Mesothelial cell of epicardium (in vitro differentiated cells): Measurements from ENCODE around the gene LEFTY1. TPM values are rescaled to one million over a fixed set of nuclear protein-coding genes. Genes with fewer than 3 reads are reported as not detected.

Source experiments
- DNase-seq, 2 experiments: peaks; one replicate each; pipeline ENCODE4 v3.0.0; 2021; ENCODE audit warnings: low spot score in 2 of 2; ENCODE audit not compliant: unreplicated experiment in 2 of 2
- H3K27ac Mint-ChIP-seq: 2 replicates; pipeline ENCODE4 v1.8.0; 2021; ENCODE audit warnings: mixed read lengths
- H3K27me3 Mint-ChIP-seq: 2 replicates; pipeline ENCODE4 v1.8.0; 2021; ENCODE audit warnings: low read depth, mixed read lengths
- H3K36me3 Mint-ChIP-seq: 2 replicates; pipeline ENCODE4 v1.8.0; 2021; ENCODE audit warnings: mixed read lengths
- H3K4me1 Mint-ChIP-seq: 2 replicates; pipeline ENCODE4 v1.8.0; 2021; ENCODE audit warnings: mixed read lengths
- H3K4me3 Mint-ChIP-seq: 2 replicates; pipeline ENCODE4 v1.8.0; 2021; ENCODE audit warnings: mild to moderate bottlenecking, moderate library complexity, mixed read lengths
- H3K9me3 Mint-ChIP-seq: 2 replicates; pipeline ENCODE4 v1.8.0; 2021; ENCODE audit warnings: mixed read lengths
- CTCF ChIP-seq: fragments of 200-600 bp; sonication (generic); IDR thresholded peaks from one replicate; pipeline ENCODE4 v1.5.0; 2021; ENCODE audit warnings: antibody characterized with exemption; ENCODE audit not compliant: unreplicated experiment
- total RNA-seq: library from RNA; stranded (reverse); gene quantifications from 3 replicates; pipeline ENCODE4 v1.2.1, GENCODE V29; 2021

Gene LEFTY1
- total RNA-seq, 1 donor from 2014 or later, result 1.6 TPM

- Mint-ChIP-seq H3K27me3 (no peaks in the 10 kb centered on the region), H3K4me1 (peaks cover 11% of the 10 kb centered on the region), H3K9me3 (peaks cover 6% of the 10 kb centered on the region), H3K27ac (no peak overlapping the region), H3K4me3 (no peak overlapping the region), H3K36me3 (no peaks in the 10 kb centered on the region)
- DNase-seq, result no peak
- no peak for TF ChIP-seq CTCF
Measured at GRCh38 chr1:225906467-225906866, 17.5 kb upstream of the LEFTY1 start.

- Mint-ChIP-seq H3K4me1 (no peaks in the 10 kb centered on the region), H3K9me3 (peaks cover 6% of the 10 kb centered on the region), H3K27ac (no peak overlapping the region), H3K27me3 (no peaks in the 10 kb centered on the region), H3K36me3 (no peaks in the 10 kb centered on the region), H3K4me3 (no peak overlapping the region)
- DNase-seq, result no peak
- no peak for TF ChIP-seq CTCF
Measured at GRCh38 chr1:225903623-225904022, 14.7 kb upstream of the LEFTY1 start.

- H3K36me3 Mint-ChIP-seq, result no peaks in the 10 kb centered on the region
- no peak overlapping the region for H3K4me3 Mint-ChIP-seq
- no peak for DNase-seq
- no peak overlapping the region for H3K27ac Mint-ChIP-seq
- H3K4me1 Mint-ChIP-seq, result no peaks in the 10 kb centered on the region
- no peaks in the 10 kb centered on the region for H3K27me3 Mint-ChIP-seq
- H3K9me3 Mint-ChIP-seq, result peaks cover 6% of the 10 kb centered on the region
- TF ChIP-seq CTCF, result no peak
Measured at GRCh38 chr1:225899044-225899925, 10.3 kb upstream of the LEFTY1 start.

- TF ChIP-seq CTCF, result no peak
- DNase-seq, result no peak
- H3K27ac Mint-ChIP-seq, result no peak overlapping the region
- H3K4me3 Mint-ChIP-seq, result no peak overlapping the region
- no peaks in the 10 kb centered on the region for H3K36me3 Mint-ChIP-seq
- H3K4me1 Mint-ChIP-seq, result no peaks in the 10 kb centered on the region
- H3K9me3 Mint-ChIP-seq, result no peaks in the 10 kb centered on the region
- no peaks in the 10 kb centered on the region for H3K27me3 Mint-ChIP-seq
Measured at GRCh38 chr1:225897595-225898514, 8.9 kb upstream of the LEFTY1 start.

GRCh38 chr1:225896937-225897549 lies 8.1 kb upstream of the LEFTY1 start:
- Mint-ChIP-seq H3K27ac (peak overlapping the region; percentile 6), H3K9me3 (no peaks in the 10 kb centered on the region), H3K36me3 (no peaks in the 10 kb centered on the region), H3K27me3 (no peaks in the 10 kb centered on the region), H3K4me1 (no peaks in the 10 kb centered on the region), H3K4me3 (no peak overlapping the region)
- no peak for DNase-seq
- no peak for TF ChIP-seq CTCF
